ENCODE measurements around the gene PGA4.
"Not testable (repeated sequence)": the region's sequence is repeated elsewhere in the genome, so short reads cannot be mapped to it uniquely, and the experiment has no call there.

The PGA4 gene

GRCh38 chr11:61194981-61195695 is 27.0 kb upstream of the PGA4 start:
- H3K4me3 ChIP-seq (ENCODE audit: low read length) = no peak overlapping the region
- TF ChIP-seq ZNF274 (IDR thresholded peaks at IDR 0.05; ENCODE audit: low read depth, low read length) = no peak

- no peak overlapping the region for H3K4me3 ChIP-seq (ENCODE audit: low read length)
- TF ChIP-seq ZNF274 (IDR thresholded peaks at IDR 0.05; ENCODE audit: low read depth, low read length) = no peak
Measured at GRCh38 chr11:61195719-61196118, 26.4 kb upstream of the PGA4 start.

- TF ChIP-seq ZNF274 (IDR thresholded peaks at IDR 0.05; ENCODE audit: low read depth, low read length) = no peak
- no peak overlapping the region for H3K4me3 ChIP-seq (ENCODE audit: low read length)
Measured at GRCh38 chr11:61198361-61198760, 23.8 kb upstream of the PGA4 start.

- H3K4me3 ChIP-seq (ENCODE audit: low read length) = no peak overlapping the region
- no peak for TF ChIP-seq ZNF274 (IDR thresholded peaks at IDR 0.05; ENCODE audit: low read depth, low read length)
Measured at GRCh38 chr11:61198948-61199523, 23.1 kb upstream of the PGA4 start.

- no peak for TF ChIP-seq ZNF274 (IDR thresholded peaks at IDR 0.05; ENCODE audit: low read depth, low read length)
- H3K4me3 ChIP-seq (ENCODE audit: low read length) = no peak overlapping the region
Measured at GRCh38 chr11:61201476-61201875, 20.7 kb upstream of the PGA4 start.

- H3K4me3 ChIP-seq (ENCODE audit: low read length) = not testable (repeated sequence)
Measured at GRCh38 chr11:61202950-61203746, 19.0 kb upstream of the PGA4 start, which contains the start of gene PGA3. Gene PGA3 (plus strand): TSS chr11:61203515. CDS start chr11:61203565, 50 bp downstream.

- H3K4me3 ChIP-seq (ENCODE audit: low read length) = not testable (repeated sequence)
Measured at GRCh38 chr11:61203873-61204272, 18.3 kb upstream of the PGA4 start.

- not testable (repeated sequence) for H3K4me3 ChIP-seq (ENCODE audit: low read length)
Measured at GRCh38 chr11:61204502-61205059, 17.6 kb upstream of the PGA4 start.

GRCh38 chr11:61207636-61208310 is 14.4 kb upstream of the PGA4 start:
- H3K4me3 ChIP-seq (ENCODE audit: low read length) = not testable (repeated sequence)

GRCh38 chr11:61210629-61211028 is 11.5 kb upstream of the PGA4 start:
- not testable (repeated sequence) for H3K4me3 ChIP-seq (ENCODE audit: low read length)

- H3K4me3 ChIP-seq (ENCODE audit: low read length) = not testable (repeated sequence)
Measured at GRCh38 chr11:61211327-61211952, 10.7 kb upstream of the PGA4 start.

GRCh38 chr11:61212202-61212601 is 9.9 kb upstream of the PGA4 start:
- not testable (repeated sequence) for H3K4me3 ChIP-seq (ENCODE audit: low read length)

GRCh38 chr11:61213711-61214324 is 8.3 kb upstream of the PGA4 start:
- not testable (repeated sequence) for H3K4me3 ChIP-seq (ENCODE audit: low read length)

GRCh38 chr11:61218306-61218705 is 3.8 kb upstream of the PGA4 start:
- not testable (repeated sequence) for H3K4me3 ChIP-seq (ENCODE audit: low read length)

GRCh38 chr11:61219016-61219415 is 3.1 kb upstream of the PGA4 start:
- not testable (repeated sequence) for H3K4me3 ChIP-seq (ENCODE audit: low read length)

- not testable (repeated sequence) for H3K4me3 ChIP-seq (ENCODE audit: low read length)
Measured at GRCh38 chr11:61222692-61223091, 545 bp downstream of the PGA4 start.

GRCh38 chr11:61226457-61227137 is 4.5 kb downstream of the PGA4 start:
- not testable (repeated sequence) for H3K4me3 ChIP-seq (ENCODE audit: low read length)

- not testable (repeated sequence) for H3K4me3 ChIP-seq (ENCODE audit: low read length)
Measured at GRCh38 chr11:61229458-61229857, 7.3 kb downstream of the PGA4 start.

- not testable (repeated sequence) for H3K4me3 ChIP-seq (ENCODE audit: low read length)
Measured at GRCh38 chr11:61231033-61231432, 8.9 kb downstream of the PGA4 start.

Data from GM08714 (cell line).